Measurements from ENCODE around the gene OR2H1.

DNA sequence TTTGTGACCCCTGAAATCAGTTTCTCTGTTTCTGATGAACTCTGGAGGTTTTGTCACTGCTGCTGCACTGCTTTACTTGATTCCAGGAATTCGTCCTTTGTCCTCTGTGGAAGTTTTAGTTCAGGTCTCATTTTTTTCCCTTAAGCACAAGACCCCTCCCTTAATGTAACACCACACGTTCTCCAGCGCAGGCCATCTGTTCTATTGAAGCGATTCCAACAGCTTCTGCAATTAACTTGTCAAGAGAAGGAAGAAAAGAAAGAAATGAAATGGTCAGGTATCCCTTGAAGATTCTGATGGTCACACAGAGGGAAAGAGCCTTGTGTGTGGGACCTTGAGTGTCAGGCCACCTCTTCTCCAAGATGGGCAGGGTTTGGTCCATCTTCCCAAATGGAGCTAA is 38.6 kb downstream of the OR2H1 start:
- TF ChIP-seq, protein P1, sequence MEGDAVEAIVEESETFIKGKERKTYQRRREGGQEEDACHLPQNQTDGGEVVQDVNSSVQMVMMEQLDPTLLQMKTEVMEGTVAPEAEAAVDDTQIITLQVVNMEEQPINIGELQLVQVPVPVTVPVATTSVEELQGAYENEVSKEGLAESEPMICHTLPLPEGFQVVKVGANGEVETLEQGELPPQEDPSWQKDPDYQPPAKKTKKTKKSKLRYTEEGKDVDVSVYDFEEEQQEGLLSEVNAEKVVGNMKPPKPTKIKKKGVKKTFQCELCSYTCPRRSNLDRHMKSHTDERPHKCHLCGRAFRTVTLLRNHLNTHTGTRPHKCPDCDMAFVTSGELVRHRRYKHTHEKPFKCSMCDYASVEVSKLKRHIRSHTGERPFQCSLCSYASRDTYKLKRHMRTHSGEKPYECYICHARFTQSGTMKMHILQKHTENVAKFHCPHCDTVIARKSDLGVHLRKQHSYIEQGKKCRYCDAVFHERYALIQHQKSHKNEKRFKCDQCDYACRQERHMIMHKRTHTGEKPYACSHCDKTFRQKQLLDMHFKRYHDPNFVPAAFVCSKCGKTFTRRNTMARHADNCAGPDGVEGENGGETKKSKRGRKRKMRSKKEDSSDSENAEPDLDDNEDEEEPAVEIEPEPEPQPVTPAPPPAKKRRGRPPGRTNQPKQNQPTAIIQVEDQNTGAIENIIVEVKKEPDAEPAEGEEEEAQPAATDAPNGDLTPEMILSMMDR (IDR thresholded peaks at IDR 0.05): no peak
- TF ChIP-seq POLR2AphosphoS5 (IDR thresholded peaks at IDR 0.05) (no peak), EP300 (IDR thresholded peaks at IDR 0.05) (no peak)
